SK-N-SH (cell line): ENCODE data around the gene POLR1E.

Experiments used
- CTCF ChIP-seq: fragments of 200-600 bp; sonication (generic); IDR thresholded peaks from 2 replicates; pipeline ENCODE4 v1.6.1; 2017; ENCODE audit warnings: antibody characterized with exemption, mild to moderate bottlenecking, moderate library complexity
- GABPA ChIP-seq: IDR thresholded peaks from 2 replicates; pipeline ENCODE4 v1.4.0; 2012; ENCODE audit warnings: low read depth, mild to moderate bottlenecking
- GATA2 ChIP-seq: sonication (generic); formaldehyde crosslinking; IDR thresholded peaks from 2 replicates; pipeline ENCODE4 v1.5.0; 2020; ENCODE audit warnings: mild to moderate bottlenecking, missing genetic modification reagents
- JUND ChIP-seq: IDR thresholded peaks from 2 replicates; pipeline ENCODE4 v1.4.0; 2012
- MEF2A ChIP-seq: IDR thresholded peaks from 2 replicates; pipeline ENCODE4 v1.4.0; 2012; ENCODE audit warnings: low read depth, borderline replicate concordance
- MXI1 ChIP-seq: IDR thresholded peaks from 2 replicates; pipeline ENCODE4 v1.6.1; 2012; ENCODE audit warnings: mild to moderate bottlenecking, low read depth, low read length, improper control_type of control experiment
- RAD21 ChIP-seq: IDR thresholded peaks from 2 replicates; pipeline ENCODE4 v1.6.1; 2012; ENCODE audit warnings: mild to moderate bottlenecking, low read length
- RCOR1 ChIP-seq: fragments of 150-350 bp; IDR thresholded peaks from 2 replicates; pipeline ENCODE4 v1.6.1; 2017; ENCODE audit warnings: antibody characterized with exemption, low read length
- REST ChIP-seq: IDR thresholded peaks from 2 replicates; pipeline ENCODE4 v1.6.1; 2012; ENCODE audit warnings: mild to moderate bottlenecking, low read depth, low read length, moderate library complexity

- no peak for TF ChIP-seq CTCF
- TF ChIP-seq RCOR1, result no peak
- TF ChIP-seq REST, result no peak
- TF ChIP-seq MEF2A, result no peak
- no peak for TF ChIP-seq GABPA
- TF ChIP-seq JUND, result no peak
- no peak for TF ChIP-seq MXI1
- no peak for TF ChIP-seq RAD21
- no peak for TF ChIP-seq GATA2 (CRISPR knock-in tag)
These were observed 56.7 kb downstream of the POLR1E start for GRCh38 chr9:37542488-37542887.
